ENCODE results near the gene SLC9A2. TPM values are rescaled to one million over a fixed set of nuclear protein-coding genes. Genes with fewer than 3 reads are reported as not detected.

The SLC9A2 gene
- total RNA-seq, 1 experiment from 2014 or later, result 13.4 TPM

- Histone ChIP-seq H3K9me2 (ENCODE audit: insufficient read depth) (no peaks in the 10 kb centered on the region), H3F3A (ENCODE audit: insufficient read depth, low read depth) (peaks cover 10% of the 10 kb centered on the region), H4K20me1 (ENCODE audit: insufficient read depth) (no peaks in the 10 kb centered on the region), H3K4me1 (replicated peaks; ENCODE audit: insufficient read depth) (peaks cover 20% of the 10 kb centered on the region), H3K4me2 (peak overlapping the region; percentile 41), H3K27ac (peak overlapping the region; percentile 4; the same call in 1 of the 2 replicates), H3K9me3 (ENCODE audit: insufficient read depth, low read depth) (peaks cover 9% of the 10 kb centered on the region; the same call in 1 of the 2 replicates), H3K4me3 (no peak overlapping the region), H3K36me3 (ENCODE audit: low read depth) (no peaks in the 10 kb centered on the region), H3K79me2 (ENCODE audit: low read depth) (no peaks in the 10 kb centered on the region), H3K27me3 (ENCODE audit: insufficient read depth, low read depth) (no peaks in the 10 kb centered on the region), H2AFZ (0 out of 2 replicates have a peak overlapping the region, but pooled peaks have one; percentile 34)
- ChIA-PET CTCF (interaction anchor here (0.6 to 1.4 kb wide), 3 partner anchors 30 to 118 kb away, joined by 3 to 7 read pairs (median 7); partner anchors contain the start of gene SLC9A4), POLR2A (ENCODE audit: unreplicated experiment) (interaction anchor here (0.6 kb wide), 1 partner anchor 98 kb away, joined by 15 read pairs; no protein-coding TSS in a partner anchor)
- intact Hi-C loops (cut with micrococcal nuclease; ENCODE audit: unreplicated experiment), result loop anchor here (1.0 to 5.0 kb wide), 3 partner anchors 18 to 98 kb away; no protein-coding TSS in a partner anchor
- BruUV-seq (replicated peaks), result no TSS peak
- DNase-seq, result peak; percentile 62 to 81
- no peak for TF ChIP-seq CTCF (conservative IDR thresholded peaks at IDR 0.05)
- TF ChIP-seq EZH2 (IDR thresholded peaks at IDR 0.05; ENCODE audit: low read depth), result no peak
These were observed 33.4 kb upstream of the SLC9A2 start for GRCh38 chr2:102585847-102586404.

GRCh38 chr2:102588213-102588939 is 31.0 kb upstream of the SLC9A2 start:
- intact Hi-C loops (cut with micrococcal nuclease; ENCODE audit: unreplicated experiment), result loop anchor here (5.0 kb wide), 1 partner anchor 46 kb away; no protein-coding TSS in a partner anchor
- H3K27ac ChIP-seq, result no peak overlapping the region
- CTCF ChIA-PET, result interaction anchor here (0.6 kb wide), 1 partner anchor 74 kb away, joined by 5 read pairs; no protein-coding TSS in a partner anchor

More at GRCh38 chr2:102588213-102588939, 31.0 kb upstream of the SLC9A2 start:
- no peak for TF ChIP-seq CTCF (conservative IDR thresholded peaks at IDR 0.05)
- no peak for TF ChIP-seq EZH2 (IDR thresholded peaks at IDR 0.05; ENCODE audit: low read depth)
- Histone ChIP-seq H3K4me2 (no peak overlapping the region), H3K9me2 (ENCODE audit: insufficient read depth) (no peaks in the 10 kb centered on the region), H3K27me3 (ENCODE audit: insufficient read depth, low read depth) (no peaks in the 10 kb centered on the region), H3F3A (ENCODE audit: insufficient read depth, low read depth) (peaks cover 10% of the 10 kb centered on the region), H3K9me3 (ENCODE audit: insufficient read depth, low read depth) (peaks cover 7% of the 10 kb centered on the region; the same call in 1 of the 2 replicates), H3K79me2 (ENCODE audit: low read depth) (no peaks in the 10 kb centered on the region), H2AFZ (no peak overlapping the region), H4K20me1 (ENCODE audit: insufficient read depth) (no peaks in the 10 kb centered on the region), H3K4me3 (no peak overlapping the region), H3K4me1 (replicated peaks; ENCODE audit: insufficient read depth) (peaks cover 42% of the 10 kb centered on the region), H3K36me3 (ENCODE audit: low read depth) (no peaks in the 10 kb centered on the region)
- no TSS peak for BruUV-seq (replicated peaks)
- POLR2A ChIA-PET (ENCODE audit: unreplicated experiment), result no interaction called here
- DNase-seq, result no peak

Data from PC-9 (cell line).